CD4-positive, alpha-beta T cell treated with Interferon gamma for 1 hour (primary cell): ENCODE measurements around the gene IL17C.
A peak's percentile ranks its signal among the peaks of the same experiment; 100 is the strongest.

Source experiments
- DNase-seq: peaks from one replicate; pipeline ENCODE4 v3.0.0-alpha.2; 2020

Gene IL17C

DNA sequence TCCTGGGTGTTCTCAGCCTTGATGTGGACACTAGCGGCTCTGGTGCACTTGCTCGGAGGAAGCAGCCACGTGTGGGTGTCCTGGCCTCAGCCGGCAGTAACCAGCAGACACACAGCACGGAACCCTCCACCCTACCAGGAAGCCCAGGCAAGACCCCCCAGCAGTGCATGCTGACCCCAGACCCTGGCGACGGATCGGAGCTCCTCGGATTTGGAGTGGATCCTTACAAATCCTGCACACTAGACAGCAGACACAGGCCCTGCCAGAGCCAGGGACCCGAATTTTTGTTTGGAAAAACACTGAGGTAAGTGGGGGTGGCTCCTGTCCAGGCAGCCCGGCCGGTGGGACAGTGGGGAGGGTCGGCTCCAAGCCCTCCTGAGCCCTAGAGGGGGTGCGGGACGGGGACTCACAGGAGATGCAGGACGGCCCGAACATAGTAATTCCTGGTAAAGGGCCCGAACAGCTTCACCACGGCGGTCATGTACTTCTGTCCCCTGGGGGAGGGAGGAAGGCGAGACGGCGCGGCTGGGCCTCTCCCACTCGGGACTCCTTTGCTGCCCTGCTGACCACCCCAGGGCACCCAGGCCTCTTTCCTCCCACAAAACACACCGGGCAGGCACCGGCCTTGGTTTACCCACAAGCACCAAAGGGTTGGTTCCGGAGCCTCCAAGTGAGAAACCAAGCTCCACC, 8.1 kb downstream of the IL17C start:
- no peak for DNase-seq

DNA sequence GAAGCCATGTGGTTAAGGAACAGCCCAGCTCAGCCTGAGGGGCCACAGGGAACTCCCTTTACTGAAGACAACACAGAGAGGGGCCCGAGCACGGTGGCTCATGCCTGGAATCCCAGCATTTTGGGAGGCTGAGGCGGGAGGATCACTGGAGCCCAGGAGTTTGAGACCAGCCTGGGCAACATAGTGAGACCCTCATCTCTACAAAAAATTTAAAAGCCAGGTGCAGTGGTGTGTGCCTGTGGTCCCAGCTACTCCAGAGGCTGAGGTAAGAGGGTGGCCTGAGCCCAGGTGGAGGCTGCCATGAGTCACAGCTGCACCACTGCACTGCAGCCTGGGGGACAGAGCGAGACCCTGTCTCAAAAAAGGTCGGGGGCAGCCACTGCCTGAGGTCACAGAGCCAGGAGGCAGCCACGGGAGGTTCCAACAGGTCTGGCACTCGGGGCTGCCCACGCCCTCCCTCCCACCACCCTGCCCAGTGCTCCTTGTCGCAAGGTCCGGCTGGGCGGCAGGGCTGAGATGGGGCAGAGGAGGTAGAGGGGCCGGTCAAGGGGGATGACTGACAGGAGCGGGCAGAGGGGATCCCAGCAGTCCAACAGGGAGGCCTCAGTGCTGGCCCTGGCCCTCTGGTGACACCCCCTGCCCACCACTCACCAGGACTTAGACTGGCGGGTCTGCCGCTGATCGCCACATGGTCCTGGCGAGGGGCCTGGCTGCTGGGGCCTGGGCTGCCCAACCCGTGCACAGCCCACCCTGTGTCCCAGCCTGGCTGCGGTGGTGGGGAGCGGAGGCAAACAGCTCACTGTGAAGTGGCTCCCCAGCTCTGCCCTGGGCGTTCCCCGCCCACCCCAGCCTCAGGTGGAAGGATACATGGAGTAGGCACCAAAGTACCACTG, 9.1 kb downstream of the IL17C start:
- DNase-seq: no peak

DNA sequence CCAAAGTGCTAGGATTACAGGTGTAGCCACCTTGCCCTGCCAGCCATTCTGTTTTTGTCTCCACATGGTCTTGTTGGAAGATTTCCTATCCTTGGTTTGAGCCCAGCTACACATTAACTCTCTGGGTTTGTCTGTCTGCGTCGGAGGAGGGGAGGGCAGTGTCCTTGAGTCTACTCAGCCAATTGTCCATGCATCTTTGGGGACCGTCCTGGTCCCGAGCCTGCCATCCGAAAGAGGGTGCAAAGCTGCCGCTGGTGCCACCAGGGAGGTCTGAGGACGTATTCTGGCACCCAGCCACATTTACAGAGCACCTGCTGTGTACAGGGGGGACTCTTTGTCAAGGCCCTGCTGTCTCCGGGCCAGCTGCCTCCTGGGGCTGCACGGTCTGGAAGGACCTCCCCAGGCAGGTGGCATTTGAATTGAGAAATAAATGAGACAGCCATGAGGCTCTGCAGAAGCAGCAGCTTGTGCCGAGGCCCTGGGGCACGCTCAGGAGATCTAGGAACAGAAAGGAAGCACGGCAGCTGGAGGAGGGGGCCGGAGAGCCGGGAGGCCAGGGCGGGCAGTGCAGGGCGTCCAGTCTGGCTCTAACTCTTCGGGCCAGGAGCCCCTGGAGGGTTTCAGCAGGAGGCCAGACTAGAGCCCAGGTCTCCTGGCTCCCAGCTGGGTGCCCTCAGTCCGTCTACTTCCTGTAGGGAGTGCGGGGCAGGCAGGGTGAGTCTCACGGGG, 11.0 kb downstream of the IL17C start:
- no peak for DNase-seq

DNA sequence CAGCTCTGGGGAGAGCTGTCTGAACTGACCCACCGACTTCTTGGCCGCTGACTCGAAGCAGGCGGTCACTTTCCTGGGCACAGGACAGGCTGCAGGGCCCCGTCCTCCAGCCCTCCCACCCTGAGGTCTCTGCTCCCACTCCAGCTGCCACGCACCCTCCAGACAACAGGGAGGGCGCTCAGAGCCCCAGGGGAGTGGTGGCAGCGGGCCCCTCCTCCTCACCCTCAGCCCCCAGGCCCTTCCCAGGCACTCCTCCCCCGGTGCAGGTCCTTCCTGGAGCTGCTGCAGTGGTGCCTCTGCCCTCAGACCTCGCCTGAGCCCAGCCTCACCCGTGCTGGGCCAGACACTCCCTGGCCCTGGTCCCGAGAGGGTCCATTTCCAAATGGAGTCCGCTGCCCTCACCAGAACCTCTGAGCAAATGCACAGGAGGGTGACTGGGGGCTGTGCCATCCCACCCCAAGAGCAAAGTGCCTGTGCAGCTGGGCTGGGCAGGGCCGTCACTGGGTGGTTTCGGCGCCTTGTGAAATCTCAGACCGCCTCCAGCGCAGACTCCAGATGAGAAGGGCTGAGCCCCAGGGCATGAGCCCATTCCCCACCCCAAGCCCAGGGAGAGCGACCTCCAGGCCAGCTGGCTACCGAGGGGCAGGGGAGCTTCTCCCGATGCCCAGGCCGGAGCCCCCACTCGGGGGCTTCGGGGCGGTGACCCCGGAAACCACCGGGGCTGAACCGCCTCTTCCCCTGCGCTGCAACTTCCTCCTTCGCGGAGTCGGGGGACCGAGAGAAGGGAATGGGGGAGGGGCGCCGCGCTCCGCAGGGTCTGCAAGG, 11.8 kb downstream of the IL17C start:
- DNase-seq: peak; percentile 48

DNA sequence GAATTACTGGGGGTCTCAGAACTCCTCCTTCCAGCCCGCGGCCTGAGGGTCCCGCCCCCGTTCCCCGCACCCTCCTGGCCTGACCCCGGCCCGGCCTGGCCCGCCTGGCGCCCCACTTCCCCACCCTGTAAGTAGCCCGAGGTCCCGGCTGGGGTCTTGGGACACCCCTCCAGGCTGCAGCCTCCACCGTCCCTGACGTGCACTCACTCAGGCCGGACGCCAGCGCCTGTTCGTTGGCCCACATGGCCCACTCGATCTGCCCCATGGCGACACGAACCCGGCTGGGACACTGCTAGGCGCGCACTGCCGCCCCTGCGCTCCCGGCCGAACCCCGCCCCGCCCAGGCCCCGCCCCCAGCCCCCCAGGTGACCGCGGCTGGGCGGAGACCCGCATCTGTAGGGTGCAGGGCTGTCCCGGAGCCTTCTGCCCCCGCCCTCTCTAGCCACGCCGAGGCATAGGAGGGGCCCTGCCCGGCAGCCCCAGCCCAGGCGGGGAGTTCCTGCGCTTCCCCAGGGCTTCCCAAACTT, 12.4 kb downstream of the IL17C start, which contains the start of gene CYBA:
TSS of gene CYBA (minus strand) at position 305 of the 527 bp plus-strand sequence. CDS start at position 265, 40 bp downstream.
- DNase-seq: peak; percentile 89

DNA sequence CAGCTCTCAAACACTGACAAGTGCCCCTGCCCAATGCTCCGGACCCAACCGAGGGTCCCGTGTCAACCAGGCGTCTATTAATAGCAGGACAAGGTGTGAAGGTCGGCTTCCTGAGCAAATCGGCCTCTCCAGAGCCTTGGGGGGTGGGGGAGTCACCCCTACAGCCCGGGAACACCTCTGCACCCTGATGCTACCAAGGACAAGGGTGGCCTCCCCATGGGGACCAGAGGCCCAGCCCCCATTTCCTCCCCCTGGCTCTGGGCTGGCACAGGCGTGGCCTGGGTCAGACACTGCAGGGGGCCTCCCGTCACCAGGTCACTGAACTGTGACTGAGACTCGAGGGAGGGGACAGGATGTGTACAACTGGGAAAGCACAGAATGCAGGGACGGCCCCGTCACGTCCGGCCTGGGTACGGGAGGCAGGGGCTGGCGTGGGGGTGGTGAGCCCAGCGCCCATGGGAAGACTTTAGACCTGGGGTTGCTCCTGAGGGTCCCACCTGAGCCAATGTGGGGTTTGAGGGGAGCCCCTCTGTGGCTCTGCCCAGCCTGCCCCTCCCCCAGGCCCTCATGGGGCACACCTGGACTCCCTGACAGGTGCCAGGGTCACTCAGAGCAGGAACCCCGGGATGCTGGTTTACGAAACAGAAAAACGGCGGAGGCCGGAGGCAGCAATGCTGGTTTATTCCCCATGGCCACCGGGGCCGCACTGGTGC, 13.1 kb downstream of the IL17C start:
- peak; percentile 86 for DNase-seq

DNA sequence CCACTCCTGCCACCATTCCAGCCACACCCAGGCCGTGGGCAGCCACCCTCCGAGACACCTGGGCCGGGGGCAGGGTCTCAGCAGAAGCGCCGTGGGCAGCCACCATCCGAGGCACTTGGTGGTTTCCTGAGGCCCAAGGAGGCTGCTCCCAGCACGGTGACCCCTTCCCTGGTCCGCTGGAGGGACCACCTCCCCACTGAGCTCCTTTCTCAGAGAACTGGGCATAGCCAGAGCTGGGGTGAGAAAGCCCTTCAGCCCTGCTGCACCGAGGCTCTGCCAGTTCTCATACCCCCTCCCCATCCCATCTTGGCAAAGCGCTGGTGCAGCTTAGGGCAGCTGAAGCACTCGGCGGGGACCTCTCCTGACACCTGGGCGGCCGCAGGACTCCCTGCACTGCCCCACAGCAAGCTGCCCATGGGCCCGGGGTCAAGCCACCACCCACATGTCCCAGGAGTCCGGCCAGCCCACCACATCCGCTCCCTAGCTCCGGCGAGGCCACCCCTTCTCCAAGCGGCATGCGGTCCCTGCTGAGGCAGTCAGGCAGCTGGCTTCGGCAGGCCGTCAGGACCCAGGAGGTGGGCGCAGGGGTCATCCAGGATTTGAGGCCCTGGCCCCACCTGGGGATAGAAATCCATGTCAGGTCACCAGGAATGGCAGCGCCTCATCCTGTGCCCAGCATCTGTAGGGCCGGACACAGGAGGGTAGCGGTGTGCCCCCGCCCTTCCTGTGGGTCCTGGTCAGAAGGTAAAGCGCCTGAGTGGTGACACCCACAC, 13.8 kb downstream of the IL17C start:
- DNase-seq: no peak

DNA sequence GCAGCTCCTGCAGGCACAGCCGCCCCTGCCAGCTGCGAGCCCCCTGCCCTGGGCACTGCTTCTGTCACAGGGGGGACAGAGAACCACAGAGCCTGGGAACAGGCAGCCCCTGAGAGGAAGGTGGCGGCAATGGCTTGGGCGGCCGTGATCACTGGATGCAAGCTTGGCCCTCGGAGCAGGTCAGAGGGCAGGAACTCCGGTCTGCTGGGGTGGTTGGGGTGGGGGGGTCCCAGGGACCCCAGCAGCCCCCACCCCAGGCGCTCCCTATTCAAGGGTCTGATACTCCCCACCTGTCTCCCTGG, 14.3 kb downstream of the IL17C start:
- DNase-seq: no peak

DNA sequence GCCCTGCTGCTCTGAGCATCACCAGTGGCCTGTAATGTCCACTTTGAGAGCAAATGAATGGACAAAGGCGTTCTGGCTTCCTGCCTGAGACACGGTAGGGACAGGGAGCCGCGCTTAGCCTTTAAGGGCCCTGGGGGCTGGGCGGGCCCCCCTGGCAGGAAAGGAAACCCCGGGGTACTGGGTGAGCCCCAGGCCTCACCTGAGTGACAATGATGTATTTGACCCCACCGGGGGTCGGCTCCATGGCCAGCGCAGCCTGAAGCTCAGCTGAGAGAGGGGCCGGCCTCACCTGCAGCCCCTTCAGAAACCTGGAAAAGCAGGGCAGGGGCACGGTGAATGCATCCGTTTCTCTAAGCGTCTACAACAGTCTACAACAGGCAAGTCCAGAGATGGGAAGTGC, 14.7 kb downstream of the IL17C start:
- DNase-seq: no peak

DNA sequence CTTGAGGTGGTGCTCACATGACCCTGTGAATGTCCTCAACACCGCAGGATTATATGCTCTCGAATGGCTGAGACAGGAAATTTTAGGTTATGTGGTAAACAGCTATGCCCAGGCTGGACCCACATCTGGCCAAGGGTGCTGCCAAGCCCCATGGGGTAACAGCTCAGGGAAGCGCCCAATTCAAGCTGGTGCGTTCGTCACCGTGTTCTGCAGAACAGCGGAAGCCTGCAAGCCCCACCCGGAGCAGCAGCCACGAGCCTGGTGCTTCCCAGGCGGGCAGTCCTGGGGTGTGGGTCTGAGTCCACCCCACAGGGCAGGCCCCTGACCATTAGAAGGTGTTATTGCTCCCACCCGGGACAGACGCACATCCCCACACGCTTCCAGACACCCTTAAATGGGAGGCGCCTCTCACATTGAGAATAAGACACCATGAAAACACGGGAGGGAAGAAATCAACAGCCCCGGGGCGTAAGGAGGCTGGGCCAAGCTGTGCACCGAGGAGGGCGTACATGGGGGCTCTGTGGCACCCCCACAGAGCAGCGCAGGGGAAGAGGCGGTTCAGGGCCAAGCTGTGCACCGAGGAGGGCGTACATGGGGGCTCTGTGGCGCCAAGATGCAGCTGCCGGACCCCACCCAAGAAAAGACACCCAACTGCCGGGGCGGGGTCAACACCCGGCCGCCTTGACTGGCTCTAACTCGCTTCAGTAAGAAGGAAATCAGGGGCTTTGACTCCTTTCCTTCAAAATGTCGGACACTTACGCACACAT, 15.4 kb downstream of the IL17C start:
- peak; percentile 26 for DNase-seq

DNA sequence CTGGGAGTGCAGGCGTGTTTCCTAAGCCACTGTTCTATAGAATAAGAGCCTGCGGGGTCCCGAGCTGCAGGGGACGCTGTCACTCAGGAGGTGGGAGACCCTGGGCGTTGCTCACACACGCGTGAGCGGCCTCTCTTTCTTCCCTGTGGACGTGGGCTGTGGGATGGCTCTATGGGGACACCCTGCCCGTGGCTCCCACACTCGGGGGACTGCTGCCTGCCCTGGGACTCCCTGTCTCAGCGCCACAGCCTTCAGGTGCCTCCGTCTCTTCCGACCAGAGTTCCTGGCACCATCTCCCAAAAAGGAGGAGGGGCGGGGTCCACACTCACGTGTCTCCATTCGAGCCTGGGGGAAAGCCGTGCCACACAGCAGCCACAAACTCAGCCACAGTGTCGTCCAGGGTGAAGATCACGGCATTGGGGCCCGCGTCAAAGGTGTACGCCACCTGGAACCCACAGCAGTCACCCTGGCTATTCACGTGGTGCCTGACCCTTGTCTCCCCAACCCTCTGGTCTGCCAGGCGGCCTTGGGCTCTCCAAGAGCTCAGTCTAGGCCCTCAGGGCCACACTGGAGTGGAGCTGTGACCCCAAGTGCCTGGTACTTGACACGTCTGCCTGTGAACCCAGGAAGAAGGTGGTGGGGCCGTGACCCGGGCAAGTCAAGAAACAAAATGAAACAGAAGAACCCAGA, 16.1 kb downstream of the IL17C start:
- no peak for DNase-seq

DNA sequence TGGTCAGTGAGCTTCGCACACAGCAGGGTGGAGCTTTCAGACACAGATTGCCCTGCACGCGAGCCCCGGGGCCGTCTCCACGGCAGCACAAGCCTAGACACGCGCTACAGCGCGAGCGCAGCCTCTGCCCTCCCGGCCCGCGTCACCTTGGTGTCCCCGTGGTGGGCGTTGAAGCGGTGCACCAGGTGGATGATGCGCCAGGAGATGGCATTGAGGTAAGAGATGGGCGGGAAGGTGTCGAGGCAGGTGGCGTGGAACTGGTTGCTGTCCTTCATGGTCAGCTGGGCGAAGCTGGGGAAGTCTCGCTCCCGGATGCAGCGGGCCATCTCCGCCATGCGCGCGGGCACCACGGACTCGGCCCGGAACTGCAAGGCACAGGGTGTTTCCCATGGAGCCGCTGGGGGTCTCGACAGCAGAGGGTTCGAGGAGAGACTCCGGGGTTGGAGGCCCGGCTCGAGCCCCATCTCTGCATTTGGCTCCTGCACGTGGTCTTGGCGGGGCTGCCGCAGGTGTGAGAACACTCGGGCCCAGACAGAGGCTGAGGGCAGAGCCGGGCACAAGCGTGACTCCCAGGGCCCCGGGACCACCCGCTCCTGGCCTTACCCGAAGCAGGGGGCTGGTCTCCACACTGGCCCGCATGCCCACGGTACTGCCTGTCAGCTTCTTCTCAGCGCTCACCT, 16.8 kb downstream of the IL17C start:
- DNase-seq: no peak

DNA sequence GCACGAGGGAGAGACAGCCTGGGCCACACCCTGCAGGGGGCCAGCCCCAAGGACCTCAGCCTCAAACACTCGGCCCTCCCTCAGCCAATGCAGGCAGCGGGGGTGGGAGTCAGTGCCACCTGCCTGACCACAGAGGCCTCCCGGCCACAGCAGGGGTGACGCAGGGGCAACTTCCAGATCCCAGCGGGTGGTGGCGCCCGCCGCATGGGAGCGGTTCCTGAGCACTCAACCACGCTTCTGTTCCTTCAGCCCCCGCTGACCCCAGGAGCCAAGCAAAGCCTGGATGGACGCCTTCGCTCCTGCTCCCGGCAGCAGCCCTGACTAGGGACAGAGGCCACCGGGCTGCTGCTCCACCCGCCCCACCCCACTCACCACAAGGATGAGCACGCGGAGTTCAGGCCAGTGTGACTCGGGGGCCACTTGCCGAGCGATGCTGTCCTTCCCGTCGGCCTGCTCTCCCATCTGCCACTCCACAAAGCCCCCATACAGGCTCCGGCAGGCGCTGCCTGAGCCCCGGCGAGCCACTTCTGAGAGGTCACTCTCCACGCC, 17.4 kb downstream of the IL17C start:
- DNase-seq: no peak

DNA sequence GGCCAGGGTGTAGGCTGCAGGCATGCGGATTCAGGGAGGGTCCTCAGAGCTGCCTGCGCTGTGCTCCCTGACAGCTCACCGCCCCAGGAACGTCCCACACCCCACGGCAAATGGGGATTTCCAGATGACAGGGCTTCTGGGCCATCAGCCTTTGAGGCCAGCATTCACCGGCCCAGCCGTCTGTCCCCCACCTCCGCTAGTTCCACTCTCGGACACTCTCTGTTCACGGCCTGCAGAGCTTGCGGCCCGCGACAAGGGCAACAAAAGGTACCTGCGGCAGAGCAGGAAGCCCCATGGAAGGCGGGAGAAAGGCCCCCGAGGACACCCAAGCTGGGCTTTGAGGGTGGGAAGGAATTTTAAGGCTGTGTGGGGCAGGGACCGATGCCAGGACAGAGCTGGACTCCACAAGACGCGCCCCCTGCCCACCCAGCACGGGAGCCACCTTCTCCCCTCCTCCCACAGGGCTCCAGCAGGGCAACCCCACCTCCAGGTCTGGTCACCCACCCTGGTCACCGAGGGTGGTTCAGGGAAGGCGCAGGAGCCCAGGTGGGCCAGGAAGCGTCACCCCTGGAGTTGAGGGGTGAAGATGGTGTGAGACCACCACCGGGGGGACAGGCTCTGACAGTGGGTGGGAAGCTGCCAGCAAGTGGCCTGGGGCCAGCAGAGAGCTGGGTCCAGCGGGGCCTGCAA, 18.1 kb downstream of the IL17C start:
- no peak for DNase-seq

DNA sequence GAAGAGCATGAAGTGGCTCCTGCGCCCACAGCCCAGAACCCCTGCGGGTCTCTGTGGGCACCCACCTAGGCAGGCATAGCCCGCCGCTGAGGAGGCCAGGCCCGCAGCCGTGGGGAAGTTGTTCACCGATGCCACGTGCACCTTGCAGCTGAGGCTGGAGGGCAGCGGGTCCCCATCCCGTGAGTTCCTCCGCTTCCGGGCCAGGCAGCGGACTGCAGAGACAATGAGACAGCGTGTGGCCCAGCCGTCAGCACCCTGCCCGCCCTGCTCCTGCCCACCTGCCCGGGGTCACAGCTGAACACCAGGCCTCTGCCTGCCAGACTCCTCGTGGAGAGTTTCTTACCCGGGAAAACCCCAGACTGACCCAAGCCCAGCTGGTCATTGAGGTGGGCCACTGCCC, 19.0 kb downstream of the IL17C start:
- DNase-seq: no peak

DNA sequence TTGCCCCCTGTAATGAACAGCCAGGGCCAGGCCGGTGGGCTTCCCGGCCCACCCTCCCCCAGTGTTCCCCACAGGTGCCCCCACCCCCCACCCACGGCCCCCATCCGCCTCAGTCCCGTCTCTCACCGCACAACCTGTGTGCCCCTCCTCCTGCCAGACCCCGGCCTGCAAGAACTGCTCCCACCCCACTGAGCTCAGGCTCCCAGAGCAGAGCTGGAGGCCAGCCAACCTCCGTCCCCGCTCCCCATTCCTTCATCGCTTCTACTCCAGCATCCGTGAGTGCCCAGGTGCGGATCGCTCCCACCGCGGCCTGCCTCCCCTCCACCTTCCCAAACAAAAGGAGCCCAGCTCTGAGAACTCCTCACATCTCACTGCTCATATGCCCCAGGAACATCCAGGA, 20.3 kb downstream of the IL17C start:
- no peak for DNase-seq

DNA sequence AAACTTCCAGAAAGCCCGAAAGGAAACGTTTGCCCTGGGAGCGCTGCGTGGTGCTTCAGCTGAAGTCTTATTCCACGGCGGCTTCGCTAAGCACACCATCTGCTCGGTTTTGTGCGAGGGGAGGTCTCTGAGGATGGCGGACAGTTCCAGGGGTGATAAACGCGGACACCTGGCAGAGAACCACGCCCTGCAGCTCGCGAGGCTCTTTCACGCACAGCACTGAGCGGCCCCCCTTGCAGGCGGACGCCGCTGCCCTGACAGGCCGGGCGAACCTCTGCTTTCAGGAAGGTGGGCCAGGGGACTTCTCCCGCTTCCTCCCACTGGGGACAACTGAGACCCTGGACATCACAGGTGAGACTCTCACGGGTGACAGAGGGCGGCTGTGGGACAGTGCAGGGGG, 20.8 kb downstream of the IL17C start:
- DNase-seq: no peak

DNA sequence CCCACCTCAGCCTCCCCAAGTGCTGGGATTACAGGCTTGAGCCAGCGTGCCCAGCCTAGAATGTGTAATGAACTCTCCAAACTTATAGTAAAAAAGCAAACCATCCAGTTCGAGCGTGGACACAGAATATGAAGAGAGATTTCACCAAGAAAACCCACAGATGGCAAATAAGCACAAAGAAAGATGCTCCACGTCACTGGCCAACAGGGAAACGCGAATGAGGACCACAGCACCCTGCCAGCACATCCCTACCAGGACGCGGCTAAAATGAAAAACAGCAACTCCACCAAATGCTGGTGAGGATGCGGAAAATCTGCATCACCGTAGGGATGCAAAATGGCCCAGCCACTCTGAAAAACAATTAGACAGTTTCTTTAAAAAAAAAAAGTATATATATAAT, 23.1 kb downstream of the IL17C start:
- no peak for DNase-seq
